ENCODE data around the gene RNF208. TPM values are rescaled to one million over a fixed set of nuclear protein-coding genes. Genes with fewer than 3 reads are reported as not detected.

Gene RNF208
- total RNA-seq, 2 donors from 2014 or later, result 15.6 to 18.1 TPM

GRCh38 chr9:137230705-137231371 lies 8.8 kb upstream of the RNF208 start, which contains the start of gene SLC34A3:
Gene SLC34A3 (plus strand): TSS chr9:137230901. CDS start chr9:137231703, 802 bp downstream.
- ATAC-seq, result no peak
- no peak for DNase-seq
- intact Hi-C loops (cut with DNase I), result loop anchor here in 1 of 2 donors (5.0 kb wide), 1 partner anchor 109 kb away; no protein-coding TSS in a partner anchor

GRCh38 chr9:137229903-137230704 lies 8.1 kb upstream of the RNF208 start:
- DNase-seq, result no peak
- intact Hi-C loops (cut with DNase I), result loop anchor here (5.0 kb wide), 1 partner anchor 108 kb away; no protein-coding TSS in a partner anchor
- ATAC-seq, result no peak

DNA sequence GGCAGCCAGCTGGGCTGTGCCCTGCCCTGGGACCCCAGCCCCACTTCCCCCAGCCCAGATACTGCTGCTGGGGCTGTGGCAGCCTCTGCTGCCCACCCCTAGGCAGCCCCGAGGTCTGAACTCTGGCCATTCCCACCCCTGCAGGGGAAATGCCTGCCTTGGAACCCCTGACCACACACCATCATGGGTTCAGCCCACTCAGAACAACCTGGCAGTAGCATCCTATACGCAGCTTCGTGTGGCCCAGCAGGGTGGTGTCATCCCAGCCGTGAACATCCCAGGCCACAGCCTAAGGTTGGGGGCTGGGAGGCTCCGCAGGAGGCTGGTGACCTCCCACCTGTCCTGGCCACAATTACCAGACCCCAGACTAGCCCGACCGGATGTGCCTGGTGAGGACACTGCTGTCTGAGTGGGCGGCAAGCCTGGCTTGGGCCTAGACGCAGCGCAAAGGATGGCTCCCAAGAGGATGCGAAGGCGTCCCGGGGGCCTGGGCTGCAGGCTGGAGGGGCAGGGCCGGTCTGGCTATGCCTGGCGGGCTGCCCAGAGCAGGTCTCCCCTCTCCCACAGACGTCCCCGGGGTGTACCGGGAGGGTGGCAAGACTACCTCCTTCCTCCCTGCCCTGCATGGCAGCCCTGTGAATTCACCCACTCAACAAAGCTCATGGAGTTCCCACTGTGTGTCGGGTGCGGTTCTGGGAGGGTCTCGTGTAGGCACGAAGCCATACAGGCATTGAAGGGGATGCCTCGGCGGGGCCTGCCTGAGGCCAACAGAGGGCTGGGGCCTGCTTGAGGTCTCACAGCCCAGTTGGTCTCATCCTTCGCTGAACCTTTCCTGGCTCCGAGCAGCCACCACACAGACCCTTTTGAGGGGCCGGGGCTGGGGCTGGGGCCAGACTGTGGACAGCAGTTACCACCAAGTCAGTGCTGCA lies 7.2 kb upstream of the RNF208 start:
- intact Hi-C loops (cut with DNase I), result loop anchor here in 1 of 2 donors (5.0 kb wide), 1 partner anchor 107 kb away; no protein-coding TSS in a partner anchor
- DNase-seq, result no peak
- no peak for ATAC-seq

DNA sequence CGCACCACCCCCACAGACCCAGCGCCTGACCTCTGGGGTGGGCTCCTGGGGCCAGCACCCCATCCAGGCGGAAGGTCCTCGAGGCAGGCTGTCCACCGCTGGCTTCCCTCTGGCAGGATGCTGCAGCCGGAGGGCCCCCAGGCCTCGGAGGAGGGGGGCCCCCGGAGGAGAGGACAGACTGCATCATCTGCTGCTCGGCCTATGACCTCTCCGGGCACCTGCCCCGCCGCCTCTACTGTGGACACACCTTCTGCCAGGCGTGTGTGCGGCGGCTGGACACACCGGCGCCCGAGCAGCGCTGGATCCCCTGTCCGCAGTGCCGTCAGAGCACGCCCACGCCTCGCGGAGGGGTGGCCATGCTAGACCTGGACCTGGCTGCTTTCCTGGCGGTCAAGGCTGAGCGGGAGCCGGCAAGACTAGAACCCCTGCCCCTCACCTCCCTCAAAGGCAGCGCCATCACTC lies 6.5 kb upstream of the RNF208 start:
- intact Hi-C loops (cut with DNase I), result loop anchor here in 1 of 2 donors (5.0 kb wide), 1 partner anchor 106 kb away; no protein-coding TSS in a partner anchor
- DNase-seq, result no peak
- ATAC-seq, result no peak

GRCh38 chr9:137227853-137228505 lies 5.9 kb upstream of the RNF208 start:
- intact Hi-C loops (cut with DNase I), result loop anchor here in 1 of 2 donors (5.0 kb wide), 1 partner anchor 106 kb away; no protein-coding TSS in a partner anchor
- DNase-seq, result no peak
- no peak for ATAC-seq

GRCh38 chr9:137227054-137227852 lies 5.2 kb upstream of the RNF208 start, which contains the start of gene RNF224:
Gene RNF224 (plus strand): TSS chr9:137227502. CDS start chr9:137228336, 834 bp downstream.
- peak; percentile 81 for DNase-seq
- intact Hi-C loops (cut with DNase I), result loop anchor here in 1 of 2 donors (5.0 kb wide), 1 partner anchor 105 kb away; no protein-coding TSS in a partner anchor
- ATAC-seq, result peak; percentile 14 to 44

DNA sequence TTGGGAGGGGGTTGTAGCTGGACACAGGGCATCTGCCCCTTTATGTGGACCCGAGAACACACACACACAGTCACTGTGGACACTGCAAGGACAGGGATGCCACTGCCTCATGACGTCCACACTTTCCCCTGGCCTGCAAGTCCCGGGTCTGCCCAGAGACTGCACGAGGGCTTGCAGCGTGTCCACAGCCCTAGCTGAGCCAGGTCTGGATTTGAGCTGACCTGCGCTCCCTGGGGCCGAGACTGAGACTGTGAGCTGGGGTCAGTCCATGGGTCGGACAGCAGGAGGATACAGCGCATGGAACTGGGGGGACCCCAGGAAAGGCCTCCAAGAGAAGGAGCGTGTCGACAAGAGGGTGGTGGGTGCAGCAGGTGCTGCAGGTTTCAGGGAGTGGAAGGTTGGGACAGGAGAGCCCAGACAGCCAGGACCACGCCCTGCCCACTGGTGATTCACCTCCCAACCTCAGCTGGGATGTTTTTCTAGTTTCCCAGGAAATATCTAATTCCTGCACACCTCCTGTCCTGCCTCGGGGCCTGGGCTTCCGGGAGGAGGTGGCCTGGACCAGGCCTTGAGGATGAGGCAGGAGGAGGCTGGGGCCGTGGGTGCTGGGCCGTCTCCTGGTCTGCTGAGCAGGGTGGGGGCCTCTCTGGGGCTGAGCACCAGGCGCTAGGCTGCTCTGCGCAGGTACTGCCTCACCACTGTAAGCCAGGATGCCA lies 4.5 kb upstream of the RNF208 start:
- intact Hi-C loops (cut with DNase I), result loop anchor here in 1 of 2 donors (5.0 kb wide), 1 partner anchor 104 kb away; no protein-coding TSS in a partner anchor
- DNase-seq, result no peak

GRCh38 chr9:137225699-137226331 lies 3.8 kb upstream of the RNF208 start:
- DNase-seq (no peak), ATAC-seq (no peak)
- intact Hi-C loops (cut with DNase I), result loop anchor here in 1 of 2 donors (5.0 kb wide), 1 partner anchor 104 kb away; no protein-coding TSS in a partner anchor

More for the DNA sequence above, 4.5 kb upstream of the RNF208 start:
- ATAC-seq, result no peak

DNA sequence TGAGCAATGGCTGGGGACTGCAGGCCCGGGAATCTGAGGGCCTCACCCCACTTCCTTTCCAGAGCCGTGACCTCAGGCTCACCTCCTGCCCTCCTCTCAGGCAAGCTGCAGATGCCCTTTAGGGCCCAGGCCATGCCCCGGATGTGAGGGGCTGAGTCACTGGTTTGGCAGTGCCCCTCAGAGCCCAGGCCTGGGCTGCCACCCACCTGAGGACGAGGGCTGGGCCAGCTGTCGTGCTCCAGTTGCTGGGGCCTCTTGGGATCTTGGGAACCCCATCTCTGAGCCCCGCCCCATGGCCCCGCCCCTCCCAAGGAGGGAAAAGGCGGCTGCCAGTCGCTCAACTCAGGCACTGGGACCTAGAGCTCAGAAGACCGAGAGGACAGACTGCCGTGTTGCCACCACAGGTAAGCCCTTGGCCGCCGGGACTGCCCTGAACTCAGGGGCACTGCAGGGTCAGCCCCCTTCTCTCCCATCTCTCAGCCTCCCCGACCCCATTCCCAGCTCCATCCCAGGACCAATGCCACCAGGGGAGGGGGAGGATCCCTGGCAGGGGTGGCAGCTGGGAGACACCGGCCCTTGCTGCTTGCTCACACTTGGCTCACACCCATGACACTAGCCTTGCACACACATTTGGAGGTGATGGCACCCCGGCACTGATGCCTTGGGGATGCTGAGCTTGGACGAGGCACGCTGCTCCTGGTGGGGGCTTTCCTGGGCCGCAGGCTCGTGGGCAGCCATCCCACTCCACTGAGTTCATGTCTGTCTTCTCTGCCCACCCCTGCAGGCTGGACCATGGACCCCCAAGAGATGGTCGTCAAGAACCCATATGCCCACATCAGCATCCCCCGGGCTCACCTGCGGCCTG lies 3.0 kb upstream of the RNF208 start, which contains the start of gene CYSRT1:
Gene CYSRT1, plus strand, starts transcription at position 345 of the 865 bp plus-strand sequence. Its CDS starts 448 bp downstream, at position 793.
- DNase-seq, result no peak
- ATAC-seq, result no peak
- intact Hi-C loops (cut with DNase I), result loop anchor here in 1 of 2 donors (5.0 kb wide), 1 partner anchor 103 kb away; no protein-coding TSS in a partner anchor

GRCh38 chr9:137223078-137223970 lies 1.3 kb upstream of the RNF208 start:
- intact Hi-C loops (cut with DNase I), result no loop called here
- ATAC-seq, result peak; percentile 93 to 95
- peak; percentile 99 for DNase-seq

GRCh38 chr9:137221506-137222111 lies 431 bp downstream of the RNF208 start:
- ATAC-seq (no peak), DNase-seq (no peak)
- intact Hi-C loops (cut with DNase I), result no loop called here

DNA sequence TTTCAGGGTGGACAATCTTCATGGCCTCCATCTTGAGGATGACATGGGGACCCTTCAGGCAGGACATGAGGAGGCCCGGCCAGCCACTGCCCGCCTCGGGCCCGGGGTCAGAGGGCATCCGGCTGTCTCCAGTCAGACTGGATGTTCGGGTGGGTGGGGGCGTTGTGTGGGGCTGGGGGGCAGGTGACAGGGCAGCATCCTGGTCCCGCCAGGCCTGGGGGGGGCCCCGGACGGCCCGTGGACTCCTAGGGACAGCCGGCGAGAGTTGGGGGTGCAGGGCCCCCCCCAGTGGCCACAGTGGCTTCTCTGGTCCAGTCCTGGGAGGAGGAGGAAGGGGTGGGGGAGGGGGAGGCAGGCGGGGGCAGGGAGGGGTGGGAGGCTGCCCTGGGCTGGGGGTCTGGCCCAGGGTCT lies 940 bp downstream of the RNF208 start:
- no peak for DNase-seq
- intact Hi-C loops (cut with DNase I), result no loop called here
- ATAC-seq, result no peak

GRCh38 chr9:137220317-137221094 lies 1.5 kb downstream of the RNF208 start:
- intact Hi-C loops (cut with DNase I), result no loop called here
- ATAC-seq (no peak), DNase-seq (no peak)
